HCT116 (cell line): ENCODE measurements around the gene GRIFIN.

ENCODE experiments used
- EZH2phosphoT487 ChIP-seq: fragments of 200-600 bp; IDR thresholded peaks from 2 replicates; pipeline ENCODE4 v1.6.1; 2018; ENCODE audit warnings: antibody characterized with exemption, borderline replicate concordance
- POLR2A ChIP-seq: IDR thresholded peaks from 2 replicates; pipeline ENCODE4 v1.7.0; 2011; ENCODE audit warnings: borderline replicate concordance; ENCODE audit not compliant: insufficient read depth, insufficient read length; ENCODE audit errors: extremely low read depth
- POLR2AphosphoS5 ChIP-seq: IDR thresholded peaks from 2 replicates; pipeline ENCODE4 v1.6.1; 2011; ENCODE audit warnings: mild to moderate bottlenecking, low read depth, low read length, moderate library complexity
- TF ChIP-seq, protein P1 (sequence below): IDR thresholded peaks from 2 replicates; pipeline ENCODE4 v1.6.1; 2011; ENCODE audit warnings: mild to moderate bottlenecking, low read length, moderate library complexity; ENCODE audit not compliant: insufficient replicate concordance; ENCODE audit errors: extremely low read depth

- no peak for TF ChIP-seq POLR2A
- TF ChIP-seq, protein P1, sequence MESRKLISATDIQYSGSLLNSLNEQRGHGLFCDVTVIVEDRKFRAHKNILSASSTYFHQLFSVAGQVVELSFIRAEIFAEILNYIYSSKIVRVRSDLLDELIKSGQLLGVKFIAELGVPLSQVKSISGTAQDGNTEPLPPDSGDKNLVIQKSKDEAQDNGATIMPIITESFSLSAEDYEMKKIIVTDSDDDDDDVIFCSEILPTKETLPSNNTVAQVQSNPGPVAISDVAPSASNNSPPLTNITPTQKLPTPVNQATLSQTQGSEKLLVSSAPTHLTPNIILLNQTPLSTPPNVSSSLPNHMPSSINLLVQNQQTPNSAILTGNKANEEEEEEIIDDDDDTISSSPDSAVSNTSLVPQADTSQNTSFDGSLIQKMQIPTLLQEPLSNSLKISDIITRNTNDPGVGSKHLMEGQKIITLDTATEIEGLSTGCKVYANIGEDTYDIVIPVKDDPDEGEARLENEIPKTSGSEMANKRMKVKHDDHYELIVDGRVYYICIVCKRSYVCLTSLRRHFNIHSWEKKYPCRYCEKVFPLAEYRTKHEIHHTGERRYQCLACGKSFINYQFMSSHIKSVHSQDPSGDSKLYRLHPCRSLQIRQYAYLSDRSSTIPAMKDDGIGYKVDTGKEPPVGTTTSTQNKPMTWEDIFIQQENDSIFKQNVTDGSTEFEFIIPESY = no peak
- TF ChIP-seq EZH2phosphoT487 = no peak
- TF ChIP-seq POLR2AphosphoS5 = no peak
Measured at GRCh38 chr7:2445047-2445446, 31.2 kb downstream of the GRIFIN start.
